Dendritic cell treated with granulocyte-macrophage colony-stimulating factor and Interleukin-4, amounts not matched to agents 40 ng/mL and 50 ng/mL, for 4 days (primary cell): ENCODE measurements around the gene IQCK.
"Not testable (repeated sequence)": the region's sequence is repeated elsewhere in the genome, so short reads cannot be mapped to it uniquely, and the experiment has no call there.

Source experiments
- H3K27ac Mint-ChIP-seq: one replicate; pipeline ENCODE4 v1.8.0; 2022; ENCODE audit warnings: mild to moderate bottlenecking, mixed read lengths
- H3K27me3 Mint-ChIP-seq: one replicate; pipeline ENCODE4 v1.8.0; 2022; ENCODE audit warnings: mild to moderate bottlenecking, mixed read lengths
- H3K36me3 Mint-ChIP-seq: one replicate; pipeline ENCODE4 v1.8.0; 2022; ENCODE audit warnings: low read depth, mixed read lengths
- H3K4me1 Mint-ChIP-seq: one replicate; pipeline ENCODE4 v1.8.0; 2022; ENCODE audit warnings: low read depth, mixed read lengths
- H3K4me3 Mint-ChIP-seq: one replicate; pipeline ENCODE4 v1.8.0; 2022; ENCODE audit warnings: mild to moderate bottlenecking, moderate library complexity, mixed read lengths
- H3K9me3 Mint-ChIP-seq: one replicate; pipeline ENCODE4 v1.8.0; 2022; ENCODE audit warnings: mixed read lengths
- intact Hi-C: fragments of 100-400 bp; cut with micrococcal nuclease; formaldehyde crosslinking; loops from one replicate; pipeline ENCODE4 v1.15.0; 2022

IQCK gene, protein sequence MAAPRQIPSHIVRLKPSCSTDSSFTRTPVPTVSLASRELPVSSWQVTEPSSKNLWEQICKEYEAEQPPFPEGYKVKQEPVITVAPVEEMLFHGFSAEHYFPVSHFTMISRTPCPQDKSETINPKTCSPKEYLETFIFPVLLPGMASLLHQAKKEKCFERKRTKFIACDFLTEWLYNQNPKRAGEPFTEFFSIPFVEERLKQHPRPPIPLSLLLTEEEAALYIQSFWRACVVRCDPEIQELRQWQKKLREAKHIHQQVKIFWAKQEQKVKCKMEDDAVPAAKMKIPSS

GRCh38 chr16:19717741-19718623 is at the start of gene IQCK, which contains the start of gene KNOP1:
Gene IQCK (plus strand): TSS chr16:19718271. CDS start chr16:19718307, 36 bp downstream.
Gene KNOP1 (minus strand): TSS chr16:19718227. CDS start chr16:19715035, 3,192 bp downstream.
- H3K36me3 Mint-ChIP-seq: peaks cover 28% of the 10 kb centered on the region
- H3K9me3 Mint-ChIP-seq: no peaks in the 10 kb centered on the region
- H3K27ac Mint-ChIP-seq: peak within 1 kb of the TSS; percentile 82
- intact Hi-C loops: no loop called here
- peak within 1 kb of the TSS; percentile 94 for H3K4me3 Mint-ChIP-seq
- no peaks in the 10 kb centered on the region for H3K27me3 Mint-ChIP-seq
- peaks cover 29% of the 10 kb centered on the region for H3K4me1 Mint-ChIP-seq

- no peak overlapping the region for H3K4me3 Mint-ChIP-seq
- no peaks in the 10 kb centered on the region for H3K4me1 Mint-ChIP-seq
- H3K9me3 Mint-ChIP-seq: no peaks in the 10 kb centered on the region
- H3K27ac Mint-ChIP-seq: no peak overlapping the region
- intact Hi-C loops: no loop called here
- no peaks in the 10 kb centered on the region for H3K27me3 Mint-ChIP-seq
- peaks cover 99% of the 10 kb centered on the region for H3K36me3 Mint-ChIP-seq
Observed at GRCh38 chr16:19672378-19672777, 45.7 kb upstream of the IQCK start.

DNA sequence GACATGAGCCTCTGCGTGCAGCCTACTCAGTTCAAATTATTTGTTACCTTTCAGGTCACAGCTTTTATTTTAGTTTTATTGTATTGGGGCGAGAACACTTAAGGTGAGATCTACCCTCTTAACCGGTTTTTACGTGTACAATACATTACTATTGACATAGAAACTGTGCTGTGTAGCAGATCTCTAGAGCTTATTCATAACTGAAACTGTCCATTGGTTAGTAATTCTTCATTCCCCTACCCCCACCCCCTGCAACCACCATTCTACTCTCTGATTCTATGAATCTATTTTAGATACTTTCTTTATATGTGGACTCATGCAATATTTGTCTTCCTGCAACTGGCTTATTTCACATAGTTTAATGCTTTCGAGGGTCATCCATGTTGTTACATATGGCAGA is 43.6 kb upstream of the IQCK start:
- Mint-ChIP-seq H3K27me3 (no peaks in the 10 kb centered on the region), H3K4me1 (no peaks in the 10 kb centered on the region), H3K27ac (no peak overlapping the region), H3K36me3 (peaks cover 91% of the 10 kb centered on the region), H3K9me3 (no peaks in the 10 kb centered on the region), H3K4me3 (no peak overlapping the region)
- intact Hi-C loops: no loop called here

GRCh38 chr16:19677402-19677801 is 40.7 kb upstream of the IQCK start:
- intact Hi-C loops: no loop called here
- Mint-ChIP-seq H3K36me3 (peaks cover 84% of the 10 kb centered on the region), H3K4me3 (no peak overlapping the region), H3K27ac (no peak overlapping the region), H3K4me1 (no peaks in the 10 kb centered on the region), H3K27me3 (no peaks in the 10 kb centered on the region), H3K9me3 (no peaks in the 10 kb centered on the region)

DNA sequence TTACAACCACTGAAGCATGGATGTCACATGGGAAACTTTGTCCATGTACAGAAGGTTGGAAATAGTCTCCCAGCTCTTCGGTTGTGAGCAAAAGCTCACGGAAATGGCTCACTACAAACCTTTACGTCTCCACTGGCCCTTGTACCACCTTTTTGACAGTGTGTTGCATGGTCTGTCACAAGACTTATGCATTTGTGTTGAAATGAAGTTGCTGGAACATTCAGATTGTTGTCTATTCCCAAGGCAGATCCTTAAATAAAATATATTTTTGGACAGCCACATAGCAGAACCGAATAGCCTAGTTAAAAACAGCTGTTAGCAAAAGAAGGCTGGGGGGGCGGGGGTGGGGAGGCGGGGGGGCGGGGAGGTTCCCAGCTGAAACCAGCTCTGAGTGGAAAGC is 39.3 kb upstream of the IQCK start:
- no peak overlapping the region for H3K4me3 Mint-ChIP-seq
- intact Hi-C loops: no loop called here
- H3K27ac Mint-ChIP-seq: no peak overlapping the region
- no peaks in the 10 kb centered on the region for H3K4me1 Mint-ChIP-seq
- peaks cover 84% of the 10 kb centered on the region for H3K36me3 Mint-ChIP-seq
- H3K9me3 Mint-ChIP-seq: no peaks in the 10 kb centered on the region
- H3K27me3 Mint-ChIP-seq: no peaks in the 10 kb centered on the region

- H3K4me1 Mint-ChIP-seq, H3K27me3 Mint-ChIP-seq, intact Hi-C loops, H3K4me3 Mint-ChIP-seq, H3K27ac Mint-ChIP-seq, H3K9me3 Mint-ChIP-seq: not testable (repeated sequence)
- H3K36me3 Mint-ChIP-seq: peaks cover 84% of the 10 kb centered on the region
Observed at GRCh38 chr16:19679281-19679680, 38.8 kb upstream of the IQCK start.

GRCh38 chr16:19680881-19681340 is 37.2 kb upstream of the IQCK start:
- H3K9me3 Mint-ChIP-seq: no peaks in the 10 kb centered on the region
- H3K4me3 Mint-ChIP-seq: no peak overlapping the region
- intact Hi-C loops: no loop called here
- H3K4me1 Mint-ChIP-seq: peaks cover 5% of the 10 kb centered on the region
- peaks cover 84% of the 10 kb centered on the region for H3K36me3 Mint-ChIP-seq
- H3K27me3 Mint-ChIP-seq: no peaks in the 10 kb centered on the region
- H3K27ac Mint-ChIP-seq: no peak overlapping the region

- no peaks in the 10 kb centered on the region for H3K9me3 Mint-ChIP-seq
- H3K27ac Mint-ChIP-seq: no peak overlapping the region
- intact Hi-C loops: no loop called here
- peaks cover 5% of the 10 kb centered on the region for H3K4me1 Mint-ChIP-seq
- peaks cover 84% of the 10 kb centered on the region for H3K36me3 Mint-ChIP-seq
- no peaks in the 10 kb centered on the region for H3K27me3 Mint-ChIP-seq
- H3K4me3 Mint-ChIP-seq: no peak overlapping the region
Observed at GRCh38 chr16:19681637-19682036, 36.4 kb upstream of the IQCK start.

DNA sequence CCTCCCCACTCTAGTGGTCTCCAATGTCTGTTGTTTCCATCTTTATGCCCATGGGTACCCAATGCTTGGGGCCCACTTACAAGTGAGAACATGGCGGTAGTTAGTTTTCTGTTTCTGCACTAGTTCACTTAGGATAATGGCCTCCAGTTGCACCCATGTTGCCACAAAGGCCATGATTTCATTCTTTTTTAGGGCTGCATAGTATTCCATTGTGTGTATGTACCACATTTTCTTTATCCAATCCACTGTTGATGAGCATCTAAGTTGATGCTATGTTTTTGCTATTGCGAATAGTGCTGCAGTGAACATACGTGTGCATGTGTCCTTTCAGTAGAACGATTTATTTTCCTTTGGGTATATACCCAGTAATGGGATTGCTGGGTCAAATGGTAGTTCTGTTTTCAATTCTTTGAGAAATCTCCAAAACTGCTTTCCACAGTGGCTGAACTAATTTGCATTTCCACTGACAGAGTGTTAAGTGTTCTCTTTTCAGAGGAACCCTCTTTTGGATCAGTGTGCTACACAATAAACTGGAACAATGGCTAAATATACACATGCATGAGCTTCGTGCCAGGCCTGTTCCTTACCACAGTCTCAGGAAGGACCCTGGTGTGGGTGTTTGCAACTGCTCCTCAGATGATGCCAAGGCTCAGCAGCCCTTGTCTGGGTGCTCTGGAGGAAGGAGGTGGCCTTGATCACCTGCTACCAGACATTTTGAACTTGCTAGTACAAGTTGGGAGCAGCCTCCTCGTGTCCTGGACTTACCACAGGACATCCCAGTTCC is 34.4 kb upstream of the IQCK start:
- H3K27ac Mint-ChIP-seq: no peak overlapping the region
- no peaks in the 10 kb centered on the region for H3K27me3 Mint-ChIP-seq
- H3K4me1 Mint-ChIP-seq: peaks cover 8% of the 10 kb centered on the region
- H3K36me3 Mint-ChIP-seq: peaks cover 87% of the 10 kb centered on the region
- no peak overlapping the region for H3K4me3 Mint-ChIP-seq
- no peaks in the 10 kb centered on the region for H3K9me3 Mint-ChIP-seq
- intact Hi-C loops: no loop called here

DNA sequence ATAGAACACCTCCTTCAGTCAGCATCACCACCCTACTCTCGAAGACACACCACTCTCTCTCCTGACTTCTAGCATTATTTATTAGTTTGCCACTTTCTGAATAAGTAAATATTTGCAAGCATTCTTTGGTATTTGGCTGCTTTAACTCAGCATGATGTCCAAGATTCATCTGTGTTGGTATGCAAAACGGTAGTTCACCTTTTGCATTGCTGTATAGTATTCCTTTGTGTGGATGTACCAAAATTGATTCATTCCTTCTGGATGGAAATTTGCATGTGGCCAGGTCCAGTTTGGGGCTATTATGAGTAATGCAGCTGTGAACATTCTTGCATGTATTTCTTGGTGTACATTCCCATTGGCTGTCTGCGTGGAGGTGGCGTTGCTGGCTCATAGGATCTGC is 32.9 kb upstream of the IQCK start:
- Mint-ChIP-seq H3K4me1 (peaks cover 17% of the 10 kb centered on the region), H3K9me3 (no peaks in the 10 kb centered on the region), H3K36me3 (peaks cover 86% of the 10 kb centered on the region), H3K27me3 (no peaks in the 10 kb centered on the region), H3K4me3 (no peak overlapping the region), H3K27ac (no peak overlapping the region)
- intact Hi-C loops: no loop called here

DNA sequence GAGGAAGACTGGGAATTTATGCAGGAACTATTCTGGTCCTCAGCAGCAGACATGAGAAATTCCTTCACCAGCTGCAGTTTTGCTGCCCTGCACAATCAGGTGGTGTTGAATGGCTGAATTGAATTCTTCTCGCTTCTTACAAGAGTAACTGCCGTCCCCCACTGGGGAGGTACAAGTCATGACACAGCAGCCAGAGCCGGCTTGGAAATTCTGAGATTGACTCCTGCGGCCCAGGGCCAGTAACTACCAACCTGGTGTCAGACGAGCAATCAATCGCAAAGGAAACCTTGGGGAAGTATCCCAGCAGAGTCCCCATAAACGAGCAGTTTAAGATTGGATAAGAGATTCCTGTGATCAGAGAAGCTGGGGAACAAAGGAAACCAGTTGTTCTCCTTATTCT is 30.8 kb upstream of the IQCK start:
- H3K27ac Mint-ChIP-seq: no peak overlapping the region

DNA sequence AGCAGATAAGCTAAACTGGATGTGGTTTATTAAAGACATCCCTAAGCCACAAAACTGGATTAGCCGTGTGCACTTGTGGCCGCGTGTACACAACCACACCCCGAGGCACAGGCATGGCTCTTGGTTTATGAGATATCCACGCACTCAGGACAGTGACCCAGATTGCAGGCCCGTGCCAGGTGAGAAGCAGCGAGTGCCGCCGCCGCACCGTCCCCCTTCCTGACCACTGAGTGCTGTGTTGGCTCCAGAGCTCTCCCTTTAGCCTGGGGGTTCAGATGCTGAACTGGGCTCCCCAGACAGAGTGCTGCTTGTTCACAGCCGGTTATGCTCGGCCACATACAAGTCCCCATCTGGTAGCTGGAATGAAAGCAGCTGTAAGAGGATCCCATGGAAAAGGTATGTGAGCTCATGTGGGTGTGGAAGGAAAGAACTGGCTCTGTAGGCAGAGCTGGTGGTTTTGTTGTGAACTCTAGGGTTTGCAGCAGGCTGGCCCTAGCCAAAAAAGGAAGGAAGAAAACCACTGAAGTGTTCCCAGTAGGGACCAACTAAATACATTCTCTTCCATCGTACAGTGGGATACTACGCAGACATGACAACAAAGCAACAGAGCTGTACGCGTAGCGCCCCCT is 29.6 kb upstream of the IQCK start:
- H3K36me3 Mint-ChIP-seq: peaks cover 88% of the 10 kb centered on the region

More for the DNA sequence above, 30.8 kb upstream of the IQCK start:
- no peaks in the 10 kb centered on the region for H3K27me3 Mint-ChIP-seq
- intact Hi-C loops: no loop called here
- H3K9me3 Mint-ChIP-seq: no peaks in the 10 kb centered on the region
- peaks cover 28% of the 10 kb centered on the region for H3K4me1 Mint-ChIP-seq
- H3K36me3 Mint-ChIP-seq: peaks cover 88% of the 10 kb centered on the region
- no peak overlapping the region for H3K4me3 Mint-ChIP-seq

GRCh38 chr16:19689342-19689741 is 28.7 kb upstream of the IQCK start:
- H3K9me3 Mint-ChIP-seq: no peaks in the 10 kb centered on the region
- intact Hi-C loops: no loop called here
- H3K27me3 Mint-ChIP-seq: no peaks in the 10 kb centered on the region
- peaks cover 26% of the 10 kb centered on the region for H3K4me1 Mint-ChIP-seq
- H3K27ac Mint-ChIP-seq: no peak overlapping the region
- no peak overlapping the region for H3K4me3 Mint-ChIP-seq
- H3K36me3 Mint-ChIP-seq: peaks cover 85% of the 10 kb centered on the region

More for the DNA sequence above, 29.6 kb upstream of the IQCK start:
- Mint-ChIP-seq H3K27ac (peak overlapping the region; percentile 20), H3K9me3 (no peaks in the 10 kb centered on the region), H3K27me3 (no peaks in the 10 kb centered on the region), H3K4me1 (peaks cover 28% of the 10 kb centered on the region), H3K4me3 (no peak overlapping the region)
- intact Hi-C loops: no loop called here
